Transverse colon (tissue), 4 donors: ENCODE results near the gene THEMIS2. TPM values are rescaled to one million over a fixed set of nuclear protein-coding genes. Genes with fewer than 3 reads are reported as not detected.
"Not testable (repeated sequence)": the region's sequence is repeated elsewhere in the genome, so short reads cannot be mapped to it uniquely, and the experiment has no call there.

ENCODE experiments used
- DNase-seq: peaks from one replicate; pipeline ENCODE4 v3.0.0-alpha.2; 2019
- H3K27ac ChIP-seq, 4 donors: fragments of 200-600 bp; sonication (generic); 2 replicates each; pipeline ENCODE4 v1.5.1; 2016 to 2018; ENCODE audit warnings: inconsistent platforms in 4 of 4
- H3K27me3 ChIP-seq: fragments of 200-600 bp; sonication (generic); 2 replicates; pipeline ENCODE4 v1.5.1; 2017; ENCODE audit warnings: inconsistent platforms
- H3K36me3 ChIP-seq, 4 donors: fragments of 200-600 bp; sonication (generic); 2 replicates each; pipeline ENCODE4 v1.5.1; 2017 to 2019; ENCODE audit warnings: inconsistent platforms in 4 of 4
- H3K4me1 ChIP-seq, 4 donors: fragments of 200-600 bp; sonication (generic); 2 replicates each; pipeline ENCODE4 v1.5.1; 2017 to 2020; ENCODE audit warnings: inconsistent platforms in 4 of 4
- H3K4me3 ChIP-seq, 4 donors: fragments of 200-600 bp; sonication (generic); 1 replicate in 1 of 4; 2 replicates in 3 of 4; pipeline versions ENCODE4 v1.5.1 to v1.6.1; 2017 to 2019; ENCODE audit warnings: inconsistent platforms in 4 of 4
- H3K9me3 ChIP-seq, 2 donors: fragments of 200-600 bp; sonication (generic); 2 replicates each; pipeline ENCODE4 v1.5.1; 2017 to 2019; ENCODE audit warnings: inconsistent platforms in 2 of 2
- EP300 ChIP-seq: sonication (generic); formaldehyde crosslinking; IDR thresholded peaks from one replicate; pipeline ENCODE4 v1.6.1; 2017; ENCODE audit warnings: antibody characterized with exemption, low read depth
- POLR2A ChIP-seq: fragments of 450-650 bp; IDR thresholded peaks from one replicate; pipeline ENCODE4 v1.6.1; 2016; ENCODE audit warnings: antibody characterized with exemption, mild to moderate bottlenecking, moderate library complexity
- POLR2AphosphoS5 ChIP-seq, 3 donors: sonication (generic); formaldehyde crosslinking; IDR thresholded peaks; one replicate each; pipeline ENCODE4 v1.6.1; 2016; ENCODE audit warnings: antibody characterized with exemption in 3 of 3
- WGBS, 2 donors: methylation state at CpG; one replicate each; pipeline ENCODE4 v1.1.5; 2018; ENCODE audit warnings: low coverage in 1 of 2; 5-methylcytosine and 5-hydroxymethylcytosine counted together
- in situ Hi-C, 4 donors: fragments of 200-750 bp; cut with MboI; loops; one replicate each; pipeline versions ENCODE4 v1.15.0 to v1.15.1; 2017; ENCODE audit warnings: low sequenced_read_pairs in 3 of 4, low pct_ligation_motif_present in 1 of 4, low pct_unique_long_range_greater_than_20kb in 1 of 4
- intact Hi-C: fragments of 100-400 bp; cut with DNase I; formaldehyde crosslinking; loops from one replicate; pipeline ENCODE4 v1.15.1; 2023; ENCODE audit warnings: low total_unique reads
- total RNA-seq, 4 donors: library from RNA; depleted of rRNA; stranded (reverse); fragments of >200 nt; gene quantifications; one replicate each; pipeline ENCODE4 v1.1.0, GENCODE V29; 2016
- TF ChIP-seq, protein P1 (sequence below), 5 experiments: fragments of 200-600 bp in 3 of 5; fragments of 450-650 bp in 2 of 5; sonication (generic) in 3 of 5; IDR thresholded peaks; 1 replicate in 2 of 5; 2 replicates in 3 of 5; pipeline ENCODE4 v1.5.1; 2016 to 2017; ENCODE audit warnings: antibody characterized with exemption in 5 of 5, inconsistent platforms in 3 of 5, mild to moderate bottlenecking in 2 of 5, moderate library complexity in 1 of 5

THEMIS2 gene
- 10 to 100 TPM in 3 of 4 donors, under 1 TPM in 1; 1.00 to 27.9 (median 18.6) TPM for total RNA-seq

DNA sequence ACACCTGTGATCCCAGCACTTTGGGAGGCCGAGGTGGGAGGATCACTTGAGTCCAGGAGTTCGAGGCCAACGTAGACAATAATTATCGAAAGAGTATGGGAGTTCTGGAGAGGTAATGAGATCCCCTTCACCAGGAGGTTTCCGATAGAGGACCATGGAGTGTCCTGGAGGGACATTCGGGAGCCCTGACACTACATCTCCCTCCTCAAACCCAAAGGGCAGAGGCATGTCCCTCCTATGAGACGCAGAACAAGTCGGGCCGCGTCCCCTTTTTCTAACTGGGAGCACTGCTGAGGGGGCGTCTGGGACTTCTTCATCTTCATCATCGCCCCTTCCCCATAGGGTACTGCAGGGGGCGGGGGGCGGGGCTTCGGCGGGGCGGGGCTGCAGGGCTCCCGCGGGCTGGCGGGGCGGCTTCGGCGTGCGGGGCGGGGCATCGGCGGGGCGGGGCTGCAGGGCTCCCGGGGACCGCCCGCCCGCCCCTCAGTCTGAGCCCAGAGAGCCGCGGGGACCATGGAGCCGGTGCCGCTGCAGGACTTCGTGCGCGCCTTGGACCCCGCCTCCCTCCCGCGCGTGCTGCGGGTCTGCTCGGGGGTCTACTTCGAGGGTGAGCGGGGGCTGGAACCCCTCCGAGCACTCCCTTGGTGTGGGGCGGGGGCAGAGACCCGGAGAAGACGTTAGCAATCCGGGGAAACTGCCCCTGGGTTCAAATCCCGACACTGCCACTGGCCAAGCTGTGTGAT is at the start of gene THEMIS2:
Gene THEMIS2, plus strand, starts transcription at position 486 of the 743 bp plus-strand sequence. Its CDS starts 28 bp downstream, at position 514.
- in situ Hi-C loops = loop anchor here in 2 of 4 donors (25.0 kb wide), 2 partner anchors 115 to 340 kb away; no protein-coding TSS in a partner anchor
- 37% methylated on average over 11 of the region's 53 CpGs; no CpG with 5 or more reads in 1 of the 2 donors for WGBS, 2 donors
- Histone ChIP-seq H3K36me3 (no peaks in the 10 kb centered on the region), H3K4me3 (peak within 1 kb of the TSS; percentile 43 to 85 (median 66)), H3K4me1 (peaks cover 0 to 13% (median 10%) of the 10 kb centered on the region in 4 donors), H3K27me3 (no peaks in the 10 kb centered on the region), H3K9me3 (no peaks in the 10 kb centered on the region), H3K27ac (peak within 1 kb of the TSS; percentile 70 to 85 (median 78))
- peak; percentile 82 to 87 (median 86) for TF ChIP-seq POLR2AphosphoS5 (IDR thresholded peaks at IDR 0.05)
- no peak for TF ChIP-seq EP300
- peak; percentile 71 for TF ChIP-seq POLR2A
- TF ChIP-seq, protein P1, sequence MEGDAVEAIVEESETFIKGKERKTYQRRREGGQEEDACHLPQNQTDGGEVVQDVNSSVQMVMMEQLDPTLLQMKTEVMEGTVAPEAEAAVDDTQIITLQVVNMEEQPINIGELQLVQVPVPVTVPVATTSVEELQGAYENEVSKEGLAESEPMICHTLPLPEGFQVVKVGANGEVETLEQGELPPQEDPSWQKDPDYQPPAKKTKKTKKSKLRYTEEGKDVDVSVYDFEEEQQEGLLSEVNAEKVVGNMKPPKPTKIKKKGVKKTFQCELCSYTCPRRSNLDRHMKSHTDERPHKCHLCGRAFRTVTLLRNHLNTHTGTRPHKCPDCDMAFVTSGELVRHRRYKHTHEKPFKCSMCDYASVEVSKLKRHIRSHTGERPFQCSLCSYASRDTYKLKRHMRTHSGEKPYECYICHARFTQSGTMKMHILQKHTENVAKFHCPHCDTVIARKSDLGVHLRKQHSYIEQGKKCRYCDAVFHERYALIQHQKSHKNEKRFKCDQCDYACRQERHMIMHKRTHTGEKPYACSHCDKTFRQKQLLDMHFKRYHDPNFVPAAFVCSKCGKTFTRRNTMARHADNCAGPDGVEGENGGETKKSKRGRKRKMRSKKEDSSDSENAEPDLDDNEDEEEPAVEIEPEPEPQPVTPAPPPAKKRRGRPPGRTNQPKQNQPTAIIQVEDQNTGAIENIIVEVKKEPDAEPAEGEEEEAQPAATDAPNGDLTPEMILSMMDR (IDR thresholded peaks at IDR 0.05) = no peak
- intact Hi-C loops = no loop called here
- DNase-seq = peak; percentile 81

DNA sequence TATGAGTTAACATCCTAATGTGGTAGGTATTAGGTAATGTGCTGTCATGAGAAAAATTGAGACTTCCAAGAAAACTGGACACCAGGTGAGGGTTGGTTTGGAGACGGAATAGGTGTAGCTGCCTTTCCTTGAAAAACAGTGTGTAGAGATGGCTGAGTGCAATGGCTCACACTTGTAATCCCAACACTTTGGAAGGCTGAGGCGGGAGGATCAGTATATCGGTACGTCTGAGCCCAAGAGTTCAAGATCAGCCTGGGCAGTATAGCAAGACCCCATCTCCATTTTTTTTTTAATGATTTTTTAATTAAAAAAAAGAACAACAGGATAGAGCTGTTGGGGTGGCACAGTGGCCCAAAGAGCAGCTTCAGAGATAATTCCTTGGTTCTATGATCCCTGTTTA is 48.6 kb upstream of the THEMIS2 start:
- H3K4me1 ChIP-seq = no peaks in the 10 kb centered on the region
- H3K27ac ChIP-seq = no peak overlapping the region
- H3K4me3 ChIP-seq = no peak overlapping the region
- DNase-seq = no peak
- H3K9me3 ChIP-seq = no peaks in the 10 kb centered on the region
- no peaks in the 10 kb centered on the region for H3K27me3 ChIP-seq
- in situ Hi-C loops (no loop called here), intact Hi-C loops (no loop called here)
- peaks cover 0 to 29% (median 10%) of the 10 kb centered on the region in 4 donors for H3K36me3 ChIP-seq
- WGBS, 2 donors = 93 to 95% methylated on average over 4 of the region's 4 CpGs
- no peak for TF ChIP-seq EP300
- no peak for TF ChIP-seq POLR2AphosphoS5 (IDR thresholded peaks at IDR 0.05)
- TF ChIP-seq, protein P1 (IDR thresholded peaks at IDR 0.05) = no peak
- TF ChIP-seq POLR2A = no peak

DNA sequence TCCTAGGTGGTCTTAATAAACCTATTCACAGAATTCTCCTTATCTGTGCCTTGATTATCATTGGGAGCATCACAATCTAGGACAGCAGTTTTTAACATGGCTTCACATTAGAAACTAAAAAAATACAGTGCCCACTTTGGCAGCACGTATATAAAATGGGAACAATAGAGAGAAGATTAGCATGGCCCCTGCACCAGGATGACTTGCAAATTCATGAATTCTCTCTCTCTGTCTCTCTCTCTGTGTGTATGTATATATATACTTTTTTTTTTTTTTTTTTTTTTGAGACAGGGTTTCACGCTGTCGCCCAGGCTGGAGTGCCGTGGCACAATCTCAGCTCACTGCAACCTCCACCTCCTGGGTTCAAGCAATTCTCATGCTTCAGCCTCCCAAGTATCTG is 47.9 kb upstream of the THEMIS2 start:
- no peak for TF ChIP-seq POLR2A
- TF ChIP-seq, protein P1 (IDR thresholded peaks at IDR 0.05) = no peak
- no peak for TF ChIP-seq EP300
- TF ChIP-seq POLR2AphosphoS5 (IDR thresholded peaks at IDR 0.05) = no peak
- in situ Hi-C loops = no loop called here

DNA sequence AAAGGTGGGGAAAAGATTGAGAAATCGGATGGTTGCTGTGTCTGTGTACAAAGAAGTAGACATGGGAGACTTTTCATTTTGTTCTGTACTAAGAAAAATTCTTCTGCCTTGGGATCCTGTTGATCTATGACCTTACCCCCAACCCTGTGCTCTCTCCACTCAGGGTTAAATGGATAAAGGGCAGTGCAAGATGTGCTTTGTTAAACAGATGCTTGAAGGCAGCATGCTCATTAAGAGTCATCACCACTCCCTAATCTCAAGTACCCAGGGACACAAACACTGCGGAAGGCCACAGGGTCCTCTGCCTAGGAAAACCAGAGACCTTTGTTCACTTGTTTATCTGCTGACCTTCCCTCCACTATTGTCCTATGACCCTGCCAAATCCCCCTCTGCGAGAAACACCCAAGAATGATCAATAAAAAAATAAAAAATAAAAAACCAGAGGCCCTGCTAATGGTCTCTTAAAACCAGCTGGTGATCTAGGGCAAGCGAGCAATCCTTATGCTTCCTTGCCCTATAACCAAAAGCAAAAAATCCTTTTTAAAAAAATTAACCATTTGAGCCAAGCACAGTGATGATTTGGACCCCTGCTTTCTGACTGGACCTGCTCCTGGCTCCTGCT is 42.9 kb upstream of the THEMIS2 start:
- 92 to 100% methylated on average over 1 to 4 of the region's 4 CpGs for WGBS, 2 donors
- Histone ChIP-seq H3K4me3 (peak overlapping the region in 1 of 4 donors; percentile 87), H3K27ac (peak overlapping the region; percentile 89 to 96 (median 92)), H3K36me3 (peaks cover 0 to 17% (median 7%) of the 10 kb centered on the region in 4 donors), H3K4me1 (peaks cover 7 to 20% (median 12%) of the 10 kb centered on the region in 4 donors)
- H3K27me3 ChIP-seq, DNase-seq, H3K9me3 ChIP-seq, in situ Hi-C loops, intact Hi-C loops: not testable (repeated sequence)

More for the DNA sequence above, 47.9 kb upstream of the THEMIS2 start:
- Histone ChIP-seq H3K4me1 (no peaks in the 10 kb centered on the region), H3K9me3 (no peaks in the 10 kb centered on the region), H3K27me3 (no peaks in the 10 kb centered on the region), H3K27ac (no peak overlapping the region), H3K36me3 (peaks cover 0 to 23% (median 7%) of the 10 kb centered on the region in 4 donors), H3K4me3 (no peak overlapping the region)
- intact Hi-C loops = no loop called here
- no peak for DNase-seq
- 98 to 100% methylated on average over 4 of the region's 4 CpGs for WGBS, 2 donors
